Upper lobe of right lung (tissue), 1 donor: ENCODE data around the gene GPC1. TPM values are rescaled to one million over a fixed set of nuclear protein-coding genes. Genes with fewer than 3 reads are reported as not detected.

ENCODE experiments used
- ATAC-seq: fragments of 200-7000 bp; cut with Tn5 transposase; one replicate; pipeline ENCODE4 v1.9.1; 2020; ENCODE audit warnings: mild to moderate bottlenecking, moderate library complexity
- DNase-seq: peaks from one replicate; pipeline ENCODE4 v3.0.0-alpha.2; 2020
- H3K27ac ChIP-seq: fragments of 200-600 bp; one replicate; pipeline ENCODE4 v1.8.0; 2022
- H3K27me3 ChIP-seq: fragments of 200-600 bp; one replicate; pipeline ENCODE4 v1.8.0; 2022; ENCODE audit warnings: mild to moderate bottlenecking
- H3K36me3 ChIP-seq: fragments of 200-600 bp; one replicate; pipeline ENCODE4 v1.8.0; 2022
- H3K4me1 ChIP-seq: fragments of 200-600 bp; one replicate; pipeline ENCODE4 v1.8.0; 2022
- H3K4me3 ChIP-seq: fragments of 200-600 bp; one replicate; pipeline ENCODE4 v1.8.0; 2022; ENCODE audit warnings: mild to moderate bottlenecking
- H3K9me3 ChIP-seq: fragments of 200-600 bp; one replicate; pipeline ENCODE4 v1.8.0; 2022
- CTCF ChIP-seq: fragments of 200-600 bp; IDR thresholded peaks from one replicate; pipeline ENCODE4 v1.8.0; 2022; ENCODE audit warnings: antibody characterized with exemption
- intact Hi-C: fragments of 100-400 bp; cut with DNase I; formaldehyde crosslinking; loops from one replicate; pipeline ENCODE4 v1.11.0; 2022
- microRNA-seq: library from miRNA; unstranded; fragments of <30 nt; microRNA quantifications from one replicate; pipeline ENCODE4 v1.2.0, GENCODE V29; 2020; ENCODE audit warnings: borderline microRNAs expressed
- total RNA-seq: library from RNA; stranded (reverse); fragmentation: NEBNext Ultra II Directional; extraction: Animal tissue kit (Norgen Biotek cat#: 25700); gene quantifications from one replicate; pipeline ENCODE4 v1.2.1, GENCODE V29; 2021
- donor health status: DM: no; HTN: yes; CAD: no; lungs with severe emphysema.

GPC1 gene
- total RNA-seq, 1 donor from 2014 or later, result 24.8 TPM

GRCh38 chr2:240514631-240515030, 79.2 kb downstream of the GPC1 start:
- H3K9me3 ChIP-seq, result no peaks in the 10 kb centered on the region
- H3K27ac ChIP-seq, result no peak overlapping the region
- no peak overlapping the region for H3K4me3 ChIP-seq
- no peak for ATAC-seq
- H3K27me3 ChIP-seq, result no peaks in the 10 kb centered on the region
- intact Hi-C loops, result no loop called here
- peaks cover under 1% of the 10 kb centered on the region for H3K4me1 ChIP-seq
- no peak for TF ChIP-seq CTCF
- H3K36me3 ChIP-seq, result no peaks in the 10 kb centered on the region
- no peak for DNase-seq

- no peak for TF ChIP-seq CTCF
- H3K27ac ChIP-seq, result no peak overlapping the region
- H3K36me3 ChIP-seq, result no peaks in the 10 kb centered on the region
- no peaks in the 10 kb centered on the region for H3K9me3 ChIP-seq
- intact Hi-C loops, result no loop called here
- ATAC-seq (no peak), DNase-seq (no peak)
- H3K4me3 ChIP-seq, result no peak overlapping the region
- H3K4me1 ChIP-seq, result peaks cover 6% of the 10 kb centered on the region
- no peaks in the 10 kb centered on the region for H3K27me3 ChIP-seq
Observed at GRCh38 chr2:240517342-240517741, 81.9 kb downstream of the GPC1 start.

Small RNA genes lying within 50 kb of the gene (microRNA-seq; reads per million reads assigned to microRNA genes)
- 65.1 reads per million, percentile 60 among the genes with 10 or more reads in this experiment for gene MIR149

Other genes with a start within 250 kb of the GPC1 start
- 19.3 TPM for gene ANKMY1, start 122.3 kb downstream of the GPC1 start, total RNA-seq
- 5.3 TPM for gene DUSP28, start 124.7 kb downstream of the GPC1 start, total RNA-seq
- 88.6 TPM for gene RNPEPL1, start 132.8 kb downstream of the GPC1 start, total RNA-seq
- 31.8 TPM for gene CAPN10, start 151.1 kb downstream of the GPC1 start, total RNA-seq
- 3.4 TPM for gene GPR35, start 189.8 kb downstream of the GPC1 start, total RNA-seq
- not detected for gene AQP12B, start 247.2 kb downstream of the GPC1 start, total RNA-seq